Measurements from ENCODE around the gene CTTNBP2NL.

The CTTNBP2NL gene

GRCh38 chr1:112508278-112509004 is 112.4 kb downstream of the CTTNBP2NL start, which contains the start of gene WNT2B:
WNT2B (plus strand) TSS chr1:112508965; CDS start chr1:112509263, 298 bp downstream.
- DNase-seq = peak; percentile 76

GRCh38 chr1:112509005-112509659 is 113.1 kb downstream of the CTTNBP2NL start:
- DNase-seq = no peak

- DNase-seq = no peak
Measured at GRCh38 chr1:112509660-112510178, 113.7 kb downstream of the CTTNBP2NL start.

GRCh38 chr1:112510340-112510739 is 114.3 kb downstream of the CTTNBP2NL start:
- no peak for DNase-seq

Measured in 8988T (cell line).